Esophagus squamous epithelium (tissue), 5 donors: ENCODE measurements around the gene RFWD3. TPM values are rescaled to one million over a fixed set of nuclear protein-coding genes. Genes with fewer than 3 reads are reported as not detected.
"Not testable (repeated sequence)": the region's sequence is repeated elsewhere in the genome, so short reads cannot be mapped to it uniquely, and the experiment has no call there.

Experiments
- DNase-seq: peaks from one replicate; lab custom pipeline; 2025; lab: John Stamatoyannopoulos, UW
- H3K27ac ChIP-seq, 4 donors: fragments of 200-600 bp; sonication (generic); one replicate each; pipeline ENCODE4 v1.5.1; 2016 to 2019; ENCODE audit warnings: mild to moderate bottlenecking in 1 of 4
- H3K27me3 ChIP-seq, 4 donors: fragments of 200-600 bp; sonication (generic); 1 replicate in 3 of 4; 2 replicates in 1 of 4; pipeline versions ENCODE4 v1.5.1 to v1.6.0; 2017 to 2021; ENCODE audit warnings: antibody characterized with exemption in 1 of 4
- H3K36me3 ChIP-seq, 3 donors: fragments of 200-600 bp; sonication (generic); one replicate each; pipeline ENCODE4 v1.5.1; 2016 to 2019
- H3K4me1 ChIP-seq, 3 donors: fragments of 200-600 bp; sonication (generic); one replicate each; pipeline ENCODE4 v1.5.1; 2017 to 2019
- H3K4me3 ChIP-seq, 4 donors: fragments of 200-600 bp; sonication (generic); 1 replicate in 3 of 4; 2 replicates in 1 of 4; pipeline ENCODE4 v1.5.1; 2016 to 2019; ENCODE audit warnings: mild to moderate bottlenecking in 2 of 4, moderate library complexity in 1 of 4
- H3K9me3 ChIP-seq, 3 donors: fragments of 200-600 bp; sonication (generic); one replicate each; pipeline ENCODE4 v1.5.1; 2016 to 2019
- CTCF ChIP-seq, 6 experiments: fragments of 450-650 bp in 4 of 6; fragments of 200-600 bp in 2 of 6; sonication (generic) in 2 of 6; IDR thresholded peaks; one replicate each; pipeline ENCODE4 v1.5.1; 2016 to 2019; ENCODE audit warnings: antibody characterized with exemption in 6 of 6, mild to moderate bottlenecking in 4 of 6, moderate library complexity in 4 of 6
- POLR2A ChIP-seq, 4 donors: fragments of 450-650 bp; IDR thresholded peaks; one replicate each; pipeline ENCODE4 v1.6.1; 2017; ENCODE audit warnings: antibody characterized with exemption in 4 of 4, mild to moderate bottlenecking in 4 of 4, moderate library complexity in 3 of 4
- WGBS, 2 donors: methylation state at CpG; one replicate each; pipeline ENCODE4 v1.1.5; 2018; 5-methylcytosine and 5-hydroxymethylcytosine counted together
- intact Hi-C: fragments of 100-400 bp; cut with DNase I; formaldehyde crosslinking; loops from one replicate; pipeline ENCODE4 v1.15.0; 2022
- total RNA-seq, 4 donors: library from RNA; depleted of rRNA; stranded (reverse); fragments of >200 nt; gene quantifications; one replicate each; pipeline ENCODE4 v1.1.0, GENCODE V29; 2016
- donor health status: DM: yes; HTN: yes; CAD: no.

Gene RFWD3
- total RNA-seq, 4 donors from 2014 or later: 10.1 to 35.2 (median 16.7) TPM

GRCh38 chr16:74682556-74682955, 15.9 kb upstream of the RFWD3 start:
- intact Hi-C loops: no loop called here
- no peak for DNase-seq
- TF ChIP-seq CTCF (IDR thresholded peaks at IDR 0.05) (no peak), POLR2A (IDR thresholded peaks at IDR 0.05) (no peak)
- Histone ChIP-seq H3K9me3 (no peaks in the 10 kb centered on the region), H3K4me1 (peaks cover 0 to 3% (median 0%) of the 10 kb centered on the region in 3 donors), H3K27me3 (no peaks in the 10 kb centered on the region), H3K36me3 (peaks cover 0 to 99% (median 8%) of the 10 kb centered on the region in 3 donors), H3K27ac (no peak overlapping the region), H3K4me3 (no peak overlapping the region)
- 85 to 90% methylated on average over 7 to 11 of the region's 11 CpGs for WGBS, 2 donors

GRCh38 chr16:74680681-74681080, 14.0 kb upstream of the RFWD3 start:
- no peak for DNase-seq
- H3K4me1 ChIP-seq: peaks cover 0 to 3% (median 0%) of the 10 kb centered on the region in 3 donors
- intact Hi-C loops: no loop called here
- no peaks in the 10 kb centered on the region for H3K9me3 ChIP-seq
- WGBS, 2 donors: 86% methylated on average over 6 of the region's 6 CpGs
- no peak overlapping the region for H3K27ac ChIP-seq
- no peak overlapping the region for H3K4me3 ChIP-seq
- H3K36me3 ChIP-seq: peaks cover 5 to 99% (median 8%) of the 10 kb centered on the region in 3 donors
- no peak for TF ChIP-seq CTCF (IDR thresholded peaks at IDR 0.05)
- TF ChIP-seq POLR2A (IDR thresholded peaks at IDR 0.05): no peak
- H3K27me3 ChIP-seq: no peaks in the 10 kb centered on the region

- H3K4me1 ChIP-seq: peaks cover 0 to 3% (median 0%) of the 10 kb centered on the region in 3 donors
- peaks cover 5 to 100% (median 11%) of the 10 kb centered on the region in 3 donors for H3K36me3 ChIP-seq
- H3K27me3 ChIP-seq: no peaks in the 10 kb centered on the region
- H3K27ac ChIP-seq: peak overlapping the region in 1 of 4 donors; percentile 44
- H3K4me3 ChIP-seq: no peak overlapping the region
- no peak for TF ChIP-seq CTCF (IDR thresholded peaks at IDR 0.05)
- no peak for TF ChIP-seq POLR2A (IDR thresholded peaks at IDR 0.05)
- intact Hi-C loops: no loop called here
- H3K9me3 ChIP-seq: no peaks in the 10 kb centered on the region
- WGBS, 2 donors: 31 to 60% methylated on average over 2 of the region's 2 CpGs
- no peak for DNase-seq
These were observed 13.3 kb upstream of the RFWD3 start for GRCh38 chr16:74679983-74680382.

GRCh38 chr16:74677868-74678267, 11.2 kb upstream of the RFWD3 start:
- no peak for DNase-seq
- no peaks in the 10 kb centered on the region for H3K9me3 ChIP-seq
- H3K36me3 ChIP-seq: peaks cover 5 to 100% (median 16%) of the 10 kb centered on the region in 3 donors
- no peak overlapping the region for H3K4me3 ChIP-seq
- intact Hi-C loops: no loop called here
- no peaks in the 10 kb centered on the region for H3K27me3 ChIP-seq
- TF ChIP-seq POLR2A (IDR thresholded peaks at IDR 0.05): no peak
- no peak for TF ChIP-seq CTCF (IDR thresholded peaks at IDR 0.05)
- no peak overlapping the region for H3K27ac ChIP-seq
- 100% methylated on average over 2 of the region's 4 CpGs; no CpG with 5 or more reads in 1 of the 2 donors for WGBS, 2 donors
- H3K4me1 ChIP-seq: peaks cover 0 to 3% (median 0%) of the 10 kb centered on the region in 3 donors

- Histone ChIP-seq H3K4me1 (no peaks in the 10 kb centered on the region), H3K9me3 (no peaks in the 10 kb centered on the region), H3K36me3 (peaks cover 9 to 81% (median 12%) of the 10 kb centered on the region in 3 donors), H3K27ac (no peak overlapping the region), H3K27me3 (no peaks in the 10 kb centered on the region), H3K4me3 (no peak overlapping the region)
- intact Hi-C loops: no loop called here
- WGBS, 2 donors: 75 to 84% methylated on average over 3 of the region's 3 CpGs
- no peak for DNase-seq
- no peak for TF ChIP-seq CTCF (IDR thresholded peaks at IDR 0.05)
- TF ChIP-seq POLR2A (IDR thresholded peaks at IDR 0.05): no peak
These were observed 7.2 kb upstream of the RFWD3 start for GRCh38 chr16:74673876-74674275.

- H3K27me3 ChIP-seq, intact Hi-C loops, H3K27ac ChIP-seq, DNase-seq, H3K9me3 ChIP-seq, H3K4me3 ChIP-seq: not testable (repeated sequence)
- peaks cover 7 to 28% (median 16%) of the 10 kb centered on the region in 3 donors for H3K4me1 ChIP-seq
- WGBS, 2 donors: 94 to 96% methylated on average over 10 of the region's 10 CpGs
- peaks cover 3 to 43% (median 10%) of the 10 kb centered on the region in 3 donors for H3K36me3 ChIP-seq
These were observed 2.2 kb upstream of the RFWD3 start for GRCh38 chr16:74668877-74669276.
